IMR-90 (cell line): ENCODE measurements around the gene CXCL16. TPM values are rescaled to one million over a fixed set of nuclear protein-coding genes. Genes with fewer than 3 reads are reported as not detected.

Source experiments
- ATAC-seq: fragments of 200-7000 bp; cut with Tn5 transposase; 2 replicates; pipeline ENCODE4 v1.9.1; 2020; ENCODE audit warnings: low read depth, mild to moderate bottlenecking, moderate library complexity
- BruUV-seq: library from RNA; stranded (reverse); fragments of 400-500 nt; replicated peaks from 2 replicates; lab custom pipeline; 2021; lab: Mats Ljungman, UMichigan
- CTCF ChIA-PET: fragments of 300-600 bp; formaldehyde crosslinking; extraction: SDS; loops from one replicate; lab custom pipeline; 2021; ENCODE audit warnings: antibody characterized with exemption; lab: Yijun Ruan, JAX
- POLR2A ChIA-PET: fragments of 300-600 bp; sonication (Branson Sonifier 250); formaldehyde crosslinking; loops from one replicate; lab custom pipeline; 2022; ENCODE audit warnings: antibody characterized with exemption; ENCODE audit not compliant: unreplicated experiment; lab: Charles Lee
- DNase-seq: peaks from one replicate; pipeline ENCODE4 v3.0.0; 2013
- H2AFZ ChIP-seq: replicated peaks from 2 replicates; pipeline ENCODE3; 2013; ENCODE audit warnings: low read length, mild to moderate bottlenecking; ENCODE audit not compliant: poor library complexity
- H2AK5ac ChIP-seq: 2 replicates; pipeline ENCODE4 v1.6.1; 2013; ENCODE audit warnings: low read depth, low read length, inconsistent platforms
- H2AK9ac ChIP-seq: replicated peaks from 2 replicates; pipeline ENCODE3; 2013; ENCODE audit warnings: mild to moderate bottlenecking, low read depth, low read length, moderate library complexity; ENCODE audit not compliant: poor library complexity
- H2BK120ac ChIP-seq: 2 replicates; pipeline ENCODE4 v1.6.1; 2013; ENCODE audit warnings: low read depth, low read length, inconsistent platforms
- H2BK15ac ChIP-seq: 3 replicates; pipeline ENCODE4 v1.6.1; 2013; ENCODE audit warnings: low read depth, low read length, inconsistent platforms
- H2BK20ac ChIP-seq: 2 replicates; pipeline ENCODE4 v1.6.1; 2013; ENCODE audit warnings: low read depth, mild to moderate bottlenecking, inconsistent platforms, low read length, moderate library complexity
- H2BK5ac ChIP-seq: 2 replicates; pipeline ENCODE4 v1.6.1; 2013; ENCODE audit warnings: mild to moderate bottlenecking, low read depth, low read length, inconsistent platforms; ENCODE audit not compliant: poor library complexity, severe bottlenecking
- H3K14ac ChIP-seq: replicated peaks from 2 replicates; pipeline ENCODE4 v1.6.1; 2013; ENCODE audit warnings: low read depth, low read length, inconsistent platforms
- H3K18ac ChIP-seq: 2 replicates; pipeline ENCODE4 v1.6.1; 2013; ENCODE audit warnings: low read depth, low read length, control low read depth
- H3K23ac ChIP-seq: 2 replicates; pipeline ENCODE4 v1.6.1; 2013; ENCODE audit warnings: low read depth, low read length, inconsistent platforms
- H3K27ac ChIP-seq: 2 replicates; pipeline ENCODE4 v1.5.1; 2013; ENCODE audit warnings: mild to moderate bottlenecking, control low read depth, low read length; ENCODE audit not compliant: insufficient read depth
- H3K27me3 ChIP-seq: 2 replicates; pipeline ENCODE4 v1.6.1; 2013; ENCODE audit warnings: low read length; ENCODE audit not compliant: control insufficient read depth, insufficient read depth
- H3K36me3 ChIP-seq: 2 replicates; pipeline ENCODE4 v1.6.1; 2013; ENCODE audit warnings: low read length, mixed read lengths; ENCODE audit not compliant: control insufficient read depth, insufficient read depth
- H3K4ac ChIP-seq: 2 replicates; pipeline ENCODE4 v1.6.1; 2013; ENCODE audit warnings: low read depth, low read length, inconsistent platforms
- H3K4me1 ChIP-seq: 2 replicates; pipeline ENCODE4 v1.6.1; 2013; ENCODE audit warnings: low read length, mixed read lengths; ENCODE audit not compliant: control insufficient read depth, insufficient read depth
- H3K4me2 ChIP-seq: 2 replicates; pipeline ENCODE4 v1.6.1; 2013; ENCODE audit warnings: low read depth, mild to moderate bottlenecking, control low read depth, low read length, moderate library complexity
- H3K4me3 ChIP-seq: 2 replicates; pipeline ENCODE4 v1.5.1; 2013; ENCODE audit warnings: low read depth, mild to moderate bottlenecking, control low read depth, low read length, moderate library complexity; ENCODE audit not compliant: insufficient read depth
- H3K56ac ChIP-seq: 2 replicates; pipeline ENCODE4 v1.6.1; 2013; ENCODE audit warnings: low read length, inconsistent platforms; ENCODE audit not compliant: insufficient read depth; ENCODE audit errors: extremely low read depth
- H3K79me1 ChIP-seq, 2 experiments: 2 replicates each; pipeline ENCODE4 v1.6.1; 2013; ENCODE audit warnings: low read length in 2 of 2, inconsistent platforms in 1 of 2, low read depth in 1 of 2
- H3K9ac ChIP-seq: 2 replicates; pipeline ENCODE4 v1.6.1; 2013; ENCODE audit warnings: low read depth, low read length, control low read depth
- H3K9me1 ChIP-seq: 2 replicates; pipeline ENCODE4 v1.6.1; 2013; ENCODE audit warnings: low read length, inconsistent platforms; ENCODE audit not compliant: insufficient read depth
- H3K9me3 ChIP-seq: 2 replicates; pipeline ENCODE4 v1.6.1; 2013; ENCODE audit warnings: low read length; ENCODE audit not compliant: control insufficient read depth, insufficient read depth
- H4K20me1 ChIP-seq: 2 replicates; pipeline ENCODE4 v1.6.1; 2013; ENCODE audit warnings: low read length, inconsistent platforms; ENCODE audit not compliant: insufficient read depth
- H4K5ac ChIP-seq: 2 replicates; pipeline ENCODE4 v1.6.1; 2013; ENCODE audit warnings: mild to moderate bottlenecking, low read depth, low read length, control low read depth
- H4K8ac ChIP-seq, 2 experiments: 2 replicates each; pipeline ENCODE4 v1.6.1; 2013; ENCODE audit warnings: low read depth in 2 of 2, low read length in 2 of 2, control low read depth in 1 of 2, inconsistent platforms in 1 of 2
- H4K91ac ChIP-seq: 2 replicates; pipeline ENCODE4 v1.6.1; 2013; ENCODE audit warnings: low read depth, low read length, inconsistent platforms; ENCODE audit not compliant: insufficient read depth
- BHLHE40 ChIP-seq: fragments of 150-350 bp; IDR thresholded peaks from 2 replicates; pipeline ENCODE4 v1.6.1; 2016; ENCODE audit warnings: mild to moderate bottlenecking, low read depth, low read length
- FOS ChIP-seq: fragments of 150-350 bp; IDR thresholded peaks from 2 replicates; pipeline ENCODE4 v1.6.1; 2016; ENCODE audit warnings: low read depth, low read length
- MAFK ChIP-seq: IDR thresholded peaks from 2 replicates; pipeline ENCODE4 v1.6.1; 2012; ENCODE audit warnings: low read depth, low read length, improper control_type of control experiment
- MAZ ChIP-seq: IDR thresholded peaks from 2 replicates; pipeline ENCODE4 v1.6.1; 2012; ENCODE audit warnings: low read depth, mild to moderate bottlenecking, low read length, improper control_type of control experiment, moderate library complexity, borderline replicate concordance
- MXI1 ChIP-seq: IDR thresholded peaks from 2 replicates; pipeline ENCODE4 v1.6.1; 2012; ENCODE audit warnings: low read depth, mild to moderate bottlenecking, low read length, moderate library complexity, borderline replicate concordance
- NFE2L2 ChIP-seq: fragments of 150-350 bp; IDR thresholded peaks from 2 replicates; pipeline ENCODE4 v1.6.1; 2016; ENCODE audit warnings: low read depth, mild to moderate bottlenecking, low read length
- RAD21 ChIP-seq: IDR thresholded peaks from 2 replicates; pipeline ENCODE4 v1.6.1; 2012; ENCODE audit warnings: low read length, improper control_type of control experiment
- WGBS, 2 experiments: methylation state at CpG; one replicate each; pipeline versions ENCODE4 v1.1.5 to v1.1.7; 2013; ENCODE audit warnings: missing lambda C conversion rate in 2 of 2; ENCODE audit not compliant: insufficient read length in 1 of 2; ENCODE audit errors: extremely low coverage in 2 of 2; 5-methylcytosine and 5-hydroxymethylcytosine counted together
- dilution Hi-C: fragments of 300-500 bp; cut with HindIII; formaldehyde crosslinking; loops from one replicate; pipeline ENCODE4 v1.14.3; 2018; ENCODE audit warnings: low sequenced_read_pairs; ENCODE audit not compliant: unreplicated experiment
- in situ Hi-C: fragments of 300-500 bp; cut with MboI; formaldehyde crosslinking; loops from 3 replicates; pipeline ENCODE4 v1.14.3; 2019; ENCODE audit warnings: low sequenced_read_pairs, inconsistent platforms, mixed read lengths
- intact Hi-C: fragments of 100-400 bp; cut with micrococcal nuclease; formaldehyde crosslinking; loops from 2 replicates; pipeline ENCODE4 v1.10.0; 2022
- polyA plus RNA-seq, 3 experiments: library from polyadenylated mRNA; depleted of rRNA; stranded (reverse); fragments of >200 nt; gene quantifications; 2 replicates each; pipeline ENCODE4 v1.2.3, GENCODE V29; 2012; ENCODE audit warnings: low replicate concordance in 1 of 3
- total RNA-seq: library from RNA; depleted of rRNA; stranded (reverse); fragments of >200 nt; gene quantifications from 2 replicates; pipeline ENCODE4 v1.2.3, GENCODE V29; 2012

CXCL16 gene
- total and polyA plus RNA-seq, 2 of the 4 experiments (the other 2 are of a cell fraction): 0.36 to 1.6 TPM

GRCh38 chr17:4712526-4712925 is 27.2 kb downstream of the CXCL16 start:
- dilution Hi-C loops (no loop called here), intact Hi-C loops (no loop called here), in situ Hi-C loops (loop anchor here (10.0 kb wide), 1 partner anchor 172 kb away; no protein-coding TSS in a partner anchor)
- Histone ChIP-seq H3K4me3 (no peak overlapping the region), H3K9me3 (no peaks in the 10 kb centered on the region), H2BK120ac (no peak overlapping the region), H2AK5ac (no peak overlapping the region), H4K91ac (no peak overlapping the region), H4K5ac (no peak overlapping the region), H3K79me1 (peaks cover 3% of the 10 kb centered on the region in 2 experiments; a peak in 3 of 4 replicates), H4K8ac (no peak overlapping the region), H2BK20ac (no peak overlapping the region), H3K9ac (no peak overlapping the region), H3K4me1 (peaks cover 7% of the 10 kb centered on the region; the same call in 1 of the 2 replicates), H3K56ac (no peak overlapping the region), H3K18ac (no peak overlapping the region), H3K36me3 (peaks cover 1% of the 10 kb centered on the region; the same call in 1 of the 2 replicates), H3K4me2 (no peak overlapping the region), H2AK9ac (no peak overlapping the region), H2BK5ac (no peak overlapping the region), H2BK15ac (no peak overlapping the region), H2AFZ (no peak overlapping the region), H3K4ac (no peak overlapping the region), H3K14ac (no peak overlapping the region; the same call in 1 of the 2 replicates), H3K27me3 (no peaks in the 10 kb centered on the region), H3K9me1 (0 out of 2 replicates have a peak, but pooled peaks cover 4% of the 10 kb centered on the region), H3K27ac (no peak overlapping the region), H4K20me1 (peaks cover 4% of the 10 kb centered on the region; the same call in 1 of the 2 replicates), H3K23ac (no peak overlapping the region)
- no peak for ATAC-seq
- POLR2A ChIA-PET: no interaction called here
- TF ChIP-seq MAZ: no peak
- no peak for TF ChIP-seq RAD21
- no peak for TF ChIP-seq BHLHE40
- TF ChIP-seq FOS: no peak
- no peak for TF ChIP-seq MAFK
- TF ChIP-seq NFE2L2: no peak
- no peak for TF ChIP-seq MXI1
- CTCF ChIA-PET: interaction anchor here (0.5 kb wide), 1 partner anchor 325 kb away, joined by 5 read pairs; no protein-coding TSS in a partner anchor
- WGBS, 2 experiments: no CpG with 5 or more reads among the region's 3 CpGs
- DNase-seq: no peak
- no TSS peak for BruUV-seq
